Dendritic cell treated with granulocyte-macrophage colony-stimulating factor and Interleukin-4, amounts not matched to agents 40 ng/mL and 50 ng/mL, for 4 days (primary cell): ENCODE data around the gene ZBTB48.

Experiments used
- H3K27ac Mint-ChIP-seq: one replicate; pipeline ENCODE4 v1.8.0; 2022; ENCODE audit warnings: mild to moderate bottlenecking, mixed read lengths
- H3K27me3 Mint-ChIP-seq: one replicate; pipeline ENCODE4 v1.8.0; 2022; ENCODE audit warnings: mild to moderate bottlenecking, mixed read lengths
- H3K36me3 Mint-ChIP-seq: one replicate; pipeline ENCODE4 v1.8.0; 2022; ENCODE audit warnings: low read depth, mixed read lengths
- H3K4me1 Mint-ChIP-seq: one replicate; pipeline ENCODE4 v1.8.0; 2022; ENCODE audit warnings: low read depth, mixed read lengths
- H3K4me3 Mint-ChIP-seq: one replicate; pipeline ENCODE4 v1.8.0; 2022; ENCODE audit warnings: mild to moderate bottlenecking, moderate library complexity, mixed read lengths
- H3K9me3 Mint-ChIP-seq: one replicate; pipeline ENCODE4 v1.8.0; 2022; ENCODE audit warnings: mixed read lengths
- intact Hi-C: fragments of 100-400 bp; cut with micrococcal nuclease; formaldehyde crosslinking; loops from one replicate; pipeline ENCODE4 v1.15.0; 2022

ZBTB48 gene

GRCh38 chr1:6579374-6580118 is at the start of gene ZBTB48:
TSS of gene ZBTB48 (plus strand) at chr1:6579994. CDS start at chr1:6580610, 616 bp downstream.
- H3K4me1 Mint-ChIP-seq = peaks cover 45% of the 10 kb centered on the region
- H3K36me3 Mint-ChIP-seq = peaks cover 29% of the 10 kb centered on the region
- peak within 1 kb of the TSS; percentile 100 for H3K27ac Mint-ChIP-seq
- intact Hi-C loops = loop anchor here (1.0 to 2.0 kb wide), 2 partner anchors 25 to 45 kb away; partner anchors contain the start of genes NOL9 and THAP3
- peak within 1 kb of the TSS; percentile 100 for H3K4me3 Mint-ChIP-seq
- H3K9me3 Mint-ChIP-seq = no peaks in the 10 kb centered on the region
- no peaks in the 10 kb centered on the region for H3K27me3 Mint-ChIP-seq

DNA sequence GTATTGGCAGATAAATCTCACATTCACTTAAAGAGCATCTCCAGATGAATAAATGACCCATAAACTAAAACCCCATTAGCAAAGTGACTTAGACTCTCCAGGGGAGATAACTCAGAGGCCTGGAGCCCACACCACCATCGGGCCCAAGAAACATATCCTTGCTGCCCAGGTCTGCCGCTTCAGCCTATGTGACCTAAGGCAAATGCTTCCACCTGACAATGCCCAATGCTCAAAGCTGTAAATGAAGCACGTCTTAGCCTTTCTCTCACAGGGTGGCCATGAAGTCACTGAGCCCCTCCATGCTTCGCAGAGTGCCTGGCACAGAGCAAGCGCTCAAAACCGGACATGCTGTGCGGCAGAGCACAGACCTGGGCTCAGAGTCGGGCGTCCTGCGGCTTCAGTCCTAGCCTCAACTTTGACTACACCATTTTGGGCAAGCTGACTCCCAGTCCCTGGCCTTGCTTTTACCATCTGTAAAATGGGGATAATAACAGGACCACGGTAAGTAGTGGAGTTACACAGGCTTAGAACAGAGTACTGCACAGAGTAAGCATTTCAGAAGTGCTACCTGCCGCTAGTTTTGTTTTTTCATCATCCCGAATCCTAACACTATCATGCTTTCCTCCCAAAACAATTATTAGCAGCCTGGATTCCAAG is 49.2 kb upstream of the ZBTB48 start:
- no peaks in the 10 kb centered on the region for H3K9me3 Mint-ChIP-seq
- peaks cover 95% of the 10 kb centered on the region for H3K36me3 Mint-ChIP-seq
- H3K4me1 Mint-ChIP-seq = peaks cover 6% of the 10 kb centered on the region
- no peak overlapping the region for H3K27ac Mint-ChIP-seq
- H3K4me3 Mint-ChIP-seq = no peak overlapping the region
- H3K27me3 Mint-ChIP-seq = no peaks in the 10 kb centered on the region
- intact Hi-C loops = no loop called here

GRCh38 chr1:6531996-6532395 is 47.8 kb upstream of the ZBTB48 start:
- no peaks in the 10 kb centered on the region for H3K27me3 Mint-ChIP-seq
- H3K4me1 Mint-ChIP-seq = peaks cover 6% of the 10 kb centered on the region
- no peaks in the 10 kb centered on the region for H3K9me3 Mint-ChIP-seq
- intact Hi-C loops = no loop called here
- no peak overlapping the region for H3K27ac Mint-ChIP-seq
- H3K36me3 Mint-ChIP-seq = peaks cover 91% of the 10 kb centered on the region
- H3K4me3 Mint-ChIP-seq = no peak overlapping the region

DNA sequence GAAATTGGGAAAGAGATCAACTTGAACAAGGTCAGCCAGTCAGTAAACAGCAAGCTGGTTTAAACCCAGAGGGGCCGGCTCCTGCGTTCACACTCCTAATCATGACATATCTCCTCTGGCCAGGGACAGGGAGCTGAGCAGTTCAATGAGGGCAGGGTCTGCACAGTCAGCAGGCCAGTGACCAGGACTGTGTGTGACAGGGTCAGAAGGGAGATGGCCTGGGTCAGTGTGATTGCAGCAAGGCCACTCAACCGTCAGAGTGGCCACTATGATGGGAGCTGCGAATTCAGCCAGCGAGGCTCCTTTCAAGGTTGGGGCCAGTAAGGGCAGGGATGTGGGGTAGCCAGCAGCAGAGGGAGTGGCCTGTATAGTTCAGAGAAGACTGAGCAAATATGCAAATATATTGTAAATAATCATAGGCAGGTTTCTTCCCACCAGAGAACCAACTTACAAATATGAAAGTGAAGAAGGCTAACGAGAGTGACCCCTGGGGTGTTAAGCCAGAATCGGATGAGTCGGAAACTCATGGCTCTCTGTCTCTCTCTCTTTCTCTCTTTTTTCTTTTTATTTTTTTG is 45.5 kb upstream of the ZBTB48 start:
- no peaks in the 10 kb centered on the region for H3K9me3 Mint-ChIP-seq
- H3K27me3 Mint-ChIP-seq = no peaks in the 10 kb centered on the region
- H3K27ac Mint-ChIP-seq = peak overlapping the region; percentile 51
- H3K4me1 Mint-ChIP-seq = peaks cover 6% of the 10 kb centered on the region
- no peak overlapping the region for H3K4me3 Mint-ChIP-seq
- H3K36me3 Mint-ChIP-seq = peaks cover 84% of the 10 kb centered on the region
- intact Hi-C loops = no loop called here

DNA sequence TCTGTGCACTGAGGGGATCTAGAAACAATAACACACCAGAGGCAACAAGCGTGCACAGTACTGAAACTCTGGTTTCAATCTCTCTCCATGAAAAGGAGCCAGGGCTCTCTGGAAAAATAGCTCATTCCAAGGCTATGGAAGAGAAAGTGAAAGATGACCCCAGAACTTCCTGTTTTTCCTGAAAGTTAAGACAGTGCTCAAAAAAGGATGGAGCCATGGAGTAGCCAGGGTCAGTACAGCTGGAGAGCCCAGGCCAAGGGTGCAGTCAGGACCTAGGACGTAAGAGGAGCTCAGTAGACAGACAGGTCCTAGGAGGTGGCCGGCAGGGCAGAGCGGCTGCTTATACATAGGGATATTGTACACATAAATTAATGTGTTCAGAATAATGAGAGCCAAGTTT is 44.6 kb upstream of the ZBTB48 start:
- Mint-ChIP-seq H3K27ac (peak overlapping the region; percentile 51), H3K9me3 (no peaks in the 10 kb centered on the region), H3K4me3 (no peak overlapping the region), H3K4me1 (peaks cover 6% of the 10 kb centered on the region), H3K27me3 (no peaks in the 10 kb centered on the region), H3K36me3 (peaks cover 86% of the 10 kb centered on the region)
- intact Hi-C loops = no loop called here

GRCh38 chr1:6536291-6536690 is 43.5 kb upstream of the ZBTB48 start:
- Mint-ChIP-seq H3K4me1 (peaks cover 6% of the 10 kb centered on the region), H3K9me3 (no peaks in the 10 kb centered on the region), H3K36me3 (peaks cover 86% of the 10 kb centered on the region), H3K27me3 (no peaks in the 10 kb centered on the region), H3K4me3 (no peak overlapping the region), H3K27ac (no peak overlapping the region)
- intact Hi-C loops = no loop called here

DNA sequence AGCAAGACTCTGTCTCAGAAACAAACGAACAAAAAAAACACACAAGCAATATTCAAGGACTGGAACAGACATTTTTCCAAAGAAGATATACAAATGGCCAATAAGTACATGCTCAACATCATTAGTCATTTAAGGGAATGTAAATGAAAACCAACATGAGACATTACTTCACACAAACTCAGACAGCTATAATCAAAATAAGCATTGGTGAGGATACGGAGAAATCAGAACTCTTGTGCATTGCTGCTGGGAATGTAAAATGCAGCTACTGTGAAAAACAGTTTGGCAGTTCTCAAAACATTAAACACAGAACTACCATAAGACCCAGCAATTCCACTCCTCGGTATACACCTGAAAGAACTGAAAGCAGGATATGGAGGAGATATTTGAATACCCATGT is 40.8 kb upstream of the ZBTB48 start:
- Mint-ChIP-seq H3K27me3 (no peaks in the 10 kb centered on the region), H3K4me1 (peaks cover 6% of the 10 kb centered on the region), H3K36me3 (peaks cover 86% of the 10 kb centered on the region), H3K9me3 (no peaks in the 10 kb centered on the region), H3K27ac (no peak overlapping the region), H3K4me3 (no peak overlapping the region)
- intact Hi-C loops = no loop called here

GRCh38 chr1:6544831-6545230 is 35.0 kb upstream of the ZBTB48 start:
- H3K27me3 Mint-ChIP-seq = no peaks in the 10 kb centered on the region
- H3K4me1 Mint-ChIP-seq = peaks cover 21% of the 10 kb centered on the region
- H3K36me3 Mint-ChIP-seq = peaks cover 96% of the 10 kb centered on the region
- H3K9me3 Mint-ChIP-seq = no peaks in the 10 kb centered on the region
- H3K4me3 Mint-ChIP-seq = no peak overlapping the region
- H3K27ac Mint-ChIP-seq = no peak overlapping the region
- intact Hi-C loops = no loop called here

DNA sequence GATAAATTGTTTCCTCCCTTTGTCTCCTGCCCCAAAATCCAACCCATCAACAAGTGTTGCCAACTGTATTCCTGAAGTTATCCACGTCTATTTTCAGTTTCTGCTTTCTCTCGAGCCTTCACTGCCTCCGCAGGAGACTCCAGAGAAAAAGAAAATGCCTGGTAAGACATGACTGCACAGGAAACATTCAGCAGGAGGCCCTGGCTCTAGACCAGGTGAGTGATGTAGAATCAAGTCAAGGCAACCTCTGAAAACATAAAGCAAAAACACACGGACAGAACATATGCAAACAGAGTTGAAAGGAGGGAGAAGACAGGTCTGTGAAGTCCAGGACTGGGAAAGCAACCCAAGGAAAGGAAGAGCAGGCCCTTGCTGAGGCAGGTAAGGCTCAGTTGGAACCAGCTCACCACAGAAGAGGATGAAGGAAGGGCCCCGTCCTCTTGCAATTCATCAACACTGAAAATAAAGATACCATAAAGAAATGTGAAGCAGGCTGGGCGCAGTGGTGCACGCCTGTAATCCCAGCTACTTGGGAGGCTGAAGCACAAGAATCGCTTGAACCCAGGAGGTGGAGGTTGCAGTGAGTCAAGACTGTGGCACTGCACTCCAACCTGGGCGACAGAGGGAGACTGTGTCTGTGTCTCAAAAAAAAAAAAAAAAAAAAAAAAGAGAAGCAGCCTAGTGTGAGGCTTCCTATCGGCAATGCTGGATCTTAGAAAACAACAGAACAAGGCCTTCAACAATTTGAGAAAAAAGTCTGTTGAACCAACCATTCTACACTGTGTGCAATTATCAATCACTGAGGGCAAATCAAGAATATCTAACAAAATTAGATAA is 34.3 kb upstream of the ZBTB48 start:
- no peak overlapping the region for H3K4me3 Mint-ChIP-seq
- H3K27ac Mint-ChIP-seq = no peak overlapping the region
- peaks cover 21% of the 10 kb centered on the region for H3K4me1 Mint-ChIP-seq
- H3K9me3 Mint-ChIP-seq = no peaks in the 10 kb centered on the region
- no peaks in the 10 kb centered on the region for H3K27me3 Mint-ChIP-seq
- intact Hi-C loops = no loop called here
- H3K36me3 Mint-ChIP-seq = peaks cover 97% of the 10 kb centered on the region

DNA sequence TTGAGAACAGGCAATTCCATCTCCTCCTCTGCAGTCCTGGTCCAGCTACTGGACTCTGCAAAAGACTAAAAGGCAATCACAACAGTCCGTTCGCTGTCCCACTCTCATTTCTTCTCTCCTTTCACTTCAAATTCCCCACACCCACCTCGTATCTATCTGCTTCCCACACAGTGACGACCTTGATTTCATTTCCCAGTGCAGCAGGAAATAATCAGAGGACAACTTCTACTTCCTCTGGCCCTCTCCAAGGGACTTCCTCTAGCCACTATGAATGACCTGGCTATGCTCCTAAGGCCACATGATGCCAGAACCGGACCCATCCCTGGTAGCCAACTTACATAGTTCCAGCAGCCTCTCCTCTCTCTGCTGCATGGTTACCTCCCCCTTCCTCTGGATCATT is 33.5 kb upstream of the ZBTB48 start:
- Mint-ChIP-seq H3K27me3 (no peaks in the 10 kb centered on the region), H3K27ac (no peak overlapping the region), H3K9me3 (no peaks in the 10 kb centered on the region), H3K4me1 (peaks cover 21% of the 10 kb centered on the region), H3K36me3 (peaks cover 97% of the 10 kb centered on the region), H3K4me3 (no peak overlapping the region)
- intact Hi-C loops = no loop called here

GRCh38 chr1:6547301-6547700 is 32.5 kb upstream of the ZBTB48 start:
- intact Hi-C loops = no loop called here
- Mint-ChIP-seq H3K27ac (no peak overlapping the region), H3K4me3 (no peak overlapping the region), H3K36me3 (peaks cover 88% of the 10 kb centered on the region), H3K9me3 (no peaks in the 10 kb centered on the region), H3K27me3 (no peaks in the 10 kb centered on the region), H3K4me1 (peaks cover 27% of the 10 kb centered on the region)

- Mint-ChIP-seq H3K4me3 (peak within 1 kb of the TSS; percentile 76), H3K36me3 (peaks cover 21% of the 10 kb centered on the region), H3K9me3 (no peaks in the 10 kb centered on the region), H3K4me1 (peaks cover 16% of the 10 kb centered on the region), H3K27me3 (no peaks in the 10 kb centered on the region), H3K27ac (peak within 1 kb of the TSS; percentile 60)
- intact Hi-C loops = loop anchor here (1.0 to 5.0 kb wide), 3 partner anchors 25 to 59 kb away; partner anchors contain the start of genes KLHL21, PHF13 and ZBTB48
Observed at GRCh38 chr1:6554031-6554906, 25.5 kb upstream of the ZBTB48 start, which contains the start of gene NOL9. TSS of gene NOL9 (minus strand) at chr1:6554513. CDS start at chr1:6554502, 11 bp downstream.
